Mammary epithelial cell (primary cell): ENCODE results near the gene EVL.

Experiments
- EZH2 ChIP-seq: IDR thresholded peaks from 2 replicates; pipeline ENCODE4 v1.6.1; 2012; ENCODE audit warnings: low read length, inconsistent platforms, borderline replicate concordance
- TF ChIP-seq, protein P1 (sequence below), 2 donors: IDR thresholded peaks in 1 of 2; conservative IDR thresholded peaks in 1 of 2; 2 replicates each; pipeline ENCODE4 v1.5.1; 2011 to 2012; ENCODE audit warnings: inconsistent platforms in 2 of 2, low read length in 2 of 2, mild to moderate bottlenecking in 2 of 2, control low read depth in 1 of 2, low read depth in 1 of 2; ENCODE audit not compliant: insufficient read depth in 1 of 2; ENCODE audit errors: extremely low read depth in 1 of 2

DNA sequence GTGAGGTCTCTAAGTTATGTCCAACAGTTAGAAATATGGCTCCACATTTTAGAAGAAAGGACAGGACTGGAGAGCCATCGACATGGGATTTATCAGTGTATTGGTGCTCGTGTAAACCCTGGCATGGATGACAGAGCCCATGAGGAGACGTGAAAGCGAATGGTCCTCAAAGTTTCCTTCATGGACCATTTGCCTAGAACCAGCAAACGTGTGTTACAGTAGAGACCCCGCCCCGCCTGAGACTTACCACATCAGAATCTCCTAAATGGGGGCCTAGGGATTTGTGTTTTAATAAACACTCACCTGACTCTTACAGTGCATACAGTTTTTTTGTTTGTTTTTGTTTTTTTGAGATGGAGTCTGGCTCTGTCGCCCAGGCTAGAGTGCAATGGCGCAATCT is 12.2 kb downstream of the EVL start:
- TF ChIP-seq EZH2 = no peak
- TF ChIP-seq, protein P1, sequence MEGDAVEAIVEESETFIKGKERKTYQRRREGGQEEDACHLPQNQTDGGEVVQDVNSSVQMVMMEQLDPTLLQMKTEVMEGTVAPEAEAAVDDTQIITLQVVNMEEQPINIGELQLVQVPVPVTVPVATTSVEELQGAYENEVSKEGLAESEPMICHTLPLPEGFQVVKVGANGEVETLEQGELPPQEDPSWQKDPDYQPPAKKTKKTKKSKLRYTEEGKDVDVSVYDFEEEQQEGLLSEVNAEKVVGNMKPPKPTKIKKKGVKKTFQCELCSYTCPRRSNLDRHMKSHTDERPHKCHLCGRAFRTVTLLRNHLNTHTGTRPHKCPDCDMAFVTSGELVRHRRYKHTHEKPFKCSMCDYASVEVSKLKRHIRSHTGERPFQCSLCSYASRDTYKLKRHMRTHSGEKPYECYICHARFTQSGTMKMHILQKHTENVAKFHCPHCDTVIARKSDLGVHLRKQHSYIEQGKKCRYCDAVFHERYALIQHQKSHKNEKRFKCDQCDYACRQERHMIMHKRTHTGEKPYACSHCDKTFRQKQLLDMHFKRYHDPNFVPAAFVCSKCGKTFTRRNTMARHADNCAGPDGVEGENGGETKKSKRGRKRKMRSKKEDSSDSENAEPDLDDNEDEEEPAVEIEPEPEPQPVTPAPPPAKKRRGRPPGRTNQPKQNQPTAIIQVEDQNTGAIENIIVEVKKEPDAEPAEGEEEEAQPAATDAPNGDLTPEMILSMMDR (conservative IDR thresholded peaks at IDR 0.05 in 1 of 2, IDR thresholded peaks at IDR 0.05 in 1 of 2; ENCODE audit: extremely low read depth in 1 of 2, insufficient read depth in 1 of 2, low read depth in 1 of 2, low read length in 2 of 2) = no peak
